Measurements from ENCODE around the gene COBL. TPM values are rescaled to one million over a fixed set of nuclear protein-coding genes. Genes with fewer than 3 reads are reported as not detected.

COBL gene
- total RNA-seq, 4 donors from 2014 or later = 5.9 to 21.3 (median 7.8) TPM

GRCh38 chr7:51069411-51070083 is 247.1 kb downstream of the COBL start:
- peaks cover 0 to 19% (median 4%) of the 10 kb centered on the region in 3 donors for H3K4me1 ChIP-seq
- H3K9me3 ChIP-seq = no peaks in the 10 kb centered on the region
- no peak for TF ChIP-seq POLR2A (IDR thresholded peaks at IDR 0.05)
- no peak for TF ChIP-seq CTCF (IDR thresholded peaks at IDR 0.05)
- no peaks in the 10 kb centered on the region for H3K27me3 ChIP-seq
- intact Hi-C loops (cut with DNase I) = loop anchor here (10.0 kb wide), 2 partner anchors 285 to 375 kb away; partner anchors contain the start of gene GRB10
- H3K27ac ChIP-seq = no peak overlapping the region
- 27 to 35% methylated on average over 5 of the region's 5 CpGs for WGBS, 2 donors
- no peak for DNase-seq
- H3K36me3 ChIP-seq = no peaks in the 10 kb centered on the region
- H3K4me3 ChIP-seq = no peak overlapping the region

- no peak overlapping the region for H3K27ac ChIP-seq
- no peak overlapping the region for H3K4me3 ChIP-seq
- no peaks in the 10 kb centered on the region for H3K36me3 ChIP-seq
- TF ChIP-seq POLR2A (IDR thresholded peaks at IDR 0.05) (no peak), CTCF (IDR thresholded peaks at IDR 0.05) (no peak)
- H3K9me3 ChIP-seq = no peaks in the 10 kb centered on the region
- DNase-seq = no peak
- 59 to 73% methylated on average over 4 of the region's 4 CpGs for WGBS, 2 donors
- no peaks in the 10 kb centered on the region for H3K27me3 ChIP-seq
- H3K4me1 ChIP-seq = peaks cover 0 to 19% (median 4%) of the 10 kb centered on the region in 3 donors
- intact Hi-C loops (cut with DNase I) = loop anchor here (10.0 kb wide), 2 partner anchors 284 to 374 kb away; partner anchors contain the start of gene GRB10
Observed at GRCh38 chr7:51068401-51068800, 248.2 kb downstream of the COBL start.

GRCh38 chr7:51067757-51068156 is 248.9 kb downstream of the COBL start:
- intact Hi-C loops (cut with DNase I) = loop anchor here (10.0 kb wide), 2 partner anchors 283 to 373 kb away; partner anchors contain the start of gene GRB10
- no peak overlapping the region for H3K4me3 ChIP-seq
- TF ChIP-seq POLR2A (IDR thresholded peaks at IDR 0.05) = no peak
- peak; percentile 39 to 74 (median 58) for TF ChIP-seq CTCF (IDR thresholded peaks at IDR 0.05)

GRCh38 chr7:51067258-51067657 is 249.4 kb downstream of the COBL start:
- no peak for DNase-seq
- TF ChIP-seq CTCF (IDR thresholded peaks at IDR 0.05) (no peak), POLR2A (IDR thresholded peaks at IDR 0.05) (no peak)
- no peak overlapping the region for H3K27ac ChIP-seq
- no peak overlapping the region for H3K4me3 ChIP-seq
- peaks cover 0 to 22% (median 4%) of the 10 kb centered on the region in 3 donors for H3K4me1 ChIP-seq
- H3K9me3 ChIP-seq = no peaks in the 10 kb centered on the region
- no peaks in the 10 kb centered on the region for H3K27me3 ChIP-seq
- intact Hi-C loops (cut with DNase I) = loop anchor here (10.0 kb wide), 2 partner anchors 282 to 372 kb away; partner anchors contain the start of gene GRB10
- H3K36me3 ChIP-seq = no peaks in the 10 kb centered on the region

More at GRCh38 chr7:51067757-51068156, 248.9 kb downstream of the COBL start:
- peaks cover 0 to 19% (median 4%) of the 10 kb centered on the region in 3 donors for H3K4me1 ChIP-seq
- H3K36me3 ChIP-seq = no peaks in the 10 kb centered on the region
- WGBS, 2 donors = 0 to 47% methylated on average over 2 to 7 of the region's 7 CpGs
- no peak for DNase-seq
- H3K27me3 ChIP-seq = no peaks in the 10 kb centered on the region
- H3K9me3 ChIP-seq = no peaks in the 10 kb centered on the region
- H3K27ac ChIP-seq = no peak overlapping the region

- Histone ChIP-seq H3K4me3 (no peak overlapping the region), H3K9me3 (no peaks in the 10 kb centered on the region), H3K27ac (no peak overlapping the region), H3K4me1 (peaks cover 0 to 23% (median 4%) of the 10 kb centered on the region in 3 donors), H3K36me3 (no peaks in the 10 kb centered on the region), H3K27me3 (no peaks in the 10 kb centered on the region)
- intact Hi-C loops (cut with DNase I) = loop anchor here (10.0 kb wide), 2 partner anchors 282 to 372 kb away; partner anchors contain the start of gene GRB10
- 86 to 90% methylated on average over 2 to 5 of the region's 5 CpGs for WGBS, 2 donors
- TF ChIP-seq CTCF (IDR thresholded peaks at IDR 0.05) = no peak
- TF ChIP-seq POLR2A (IDR thresholded peaks at IDR 0.05) = no peak
- DNase-seq = no peak
Observed at GRCh38 chr7:51066405-51066882, 250.2 kb downstream of the COBL start.
